H1 (cell line): ENCODE measurements around the gene LTBP3. TPM values are rescaled to one million over a fixed set of nuclear protein-coding genes. Genes with fewer than 3 reads are reported as not detected.

ENCODE experiments used
- CTCF ChIA-PET: fragments of 300-600 bp; sonication (Branson Sonifier 250); formaldehyde crosslinking; loops from one replicate; lab custom pipeline; 2021; ENCODE audit not compliant: partially characterized antibody; lab: Charles Lee
- POLR2A ChIA-PET: fragments of 300-600 bp; sonication (Branson Sonifier 250); formaldehyde crosslinking; loops from one replicate; lab custom pipeline; 2021; ENCODE audit warnings: inconsistent platforms; ENCODE audit not compliant: partially characterized antibody; lab: Charles Lee
- DNase-seq, 2 experiments: peaks; one replicate each; pipeline versions ENCODE4 v3.0.0 to v3.0.0-alpha.2; 2010 to 2022; ENCODE audit warnings: low spot score in 2 of 2, low read depth in 1 of 2, mixed read lengths in 1 of 2
- FAIRE-seq: peaks from 2 replicates; lab custom pipeline; 2011; peaks lifted over from hg19 to GRCh38; lab: Jason Lieb, UNC
- H2AFZ ChIP-seq: 2 replicates; pipeline ENCODE4 v1.8.1; 2012; ENCODE audit warnings: low read length, inconsistent platforms
- H2AK5ac ChIP-seq: 2 replicates; pipeline ENCODE4 v1.6.1; 2013; ENCODE audit warnings: low read depth, low read length
- H2BK120ac ChIP-seq: replicated peaks from 2 replicates; pipeline ENCODE3; 2013; ENCODE audit warnings: low read depth, low read length, inconsistent platforms
- H2BK12ac ChIP-seq: 2 replicates; pipeline ENCODE4 v1.6.1; 2013; ENCODE audit warnings: low read depth, low read length
- H2BK15ac ChIP-seq: 2 replicates; pipeline ENCODE4 v1.6.1; 2013; ENCODE audit warnings: low read length
- H2BK20ac ChIP-seq: 2 replicates; pipeline ENCODE4 v1.6.1; 2013; ENCODE audit warnings: low read length
- H2BK5ac ChIP-seq: 2 replicates; pipeline ENCODE4 v1.6.1; 2013; ENCODE audit warnings: low read depth, low read length
- H3K14ac ChIP-seq: 2 replicates; pipeline ENCODE4 v1.6.1; 2013; ENCODE audit warnings: inconsistent platforms; ENCODE audit not compliant: insufficient read length
- H3K18ac ChIP-seq: 2 replicates; pipeline ENCODE4 v1.6.1; 2013; ENCODE audit warnings: low read length; ENCODE audit errors: extremely low read depth
- H3K23ac ChIP-seq: 2 replicates; pipeline ENCODE4 v1.6.1; 2013; ENCODE audit warnings: inconsistent platforms; ENCODE audit not compliant: insufficient read length
- H3K23me2 ChIP-seq: 2 replicates; pipeline ENCODE4 v1.6.1; 2013; ENCODE audit warnings: low read depth, low read length
- H3K27ac ChIP-seq: 2 replicates; pipeline ENCODE4 v1.6.1; 2011; ENCODE audit warnings: low read depth, low read length, inconsistent platforms
- H3K27me3 ChIP-seq, 4 experiments: replicated peaks in 1 of 4; 1 replicate in 1 of 4; 2 replicates in 3 of 4; pipeline versions ENCODE4 v1.6.1 to v1.8.1; 2011 to 2013; ENCODE audit warnings: low read length in 3 of 4, mild to moderate bottlenecking in 3 of 4, inconsistent platforms in 2 of 4, mixed read lengths in 2 of 4, moderate library complexity in 1 of 4; ENCODE audit not compliant: control insufficient read depth in 3 of 4, insufficient read depth in 3 of 4; ENCODE audit errors: extremely low read depth in 1 of 4
- H3K36me3 ChIP-seq, 4 experiments: 2 replicates each; pipeline versions ENCODE4 v1.6.1 to v1.8.1; 2011 to 2013; ENCODE audit warnings: mild to moderate bottlenecking in 4 of 4, low read length in 3 of 4, moderate library complexity in 2 of 4, control low read depth in 1 of 4, inconsistent platforms in 1 of 4; ENCODE audit not compliant: insufficient read depth in 4 of 4, control insufficient read depth in 2 of 4
- H3K4ac ChIP-seq: replicated peaks from 2 replicates; pipeline ENCODE3; 2013; ENCODE audit warnings: low read length, low read depth, mixed read lengths, inconsistent platforms; ENCODE audit not compliant: insufficient read length
- H3K4me1 ChIP-seq, 4 experiments: replicated peaks in 1 of 4; 1 replicate in 1 of 4; 2 replicates in 3 of 4; pipeline versions ENCODE4 v1.6.1 to v1.8.1; 2011 to 2013; ENCODE audit warnings: low read length in 3 of 4, inconsistent platforms in 2 of 4, mixed read lengths in 1 of 4; ENCODE audit not compliant: insufficient read depth in 4 of 4, control insufficient read depth in 3 of 4
- H3K4me2 ChIP-seq, 2 experiments: 2 replicates each; pipeline versions ENCODE4 v1.6.1 to v1.8.1; 2011 to 2013; ENCODE audit warnings: low read depth in 2 of 2, low read length in 2 of 2, control low read depth in 1 of 2, inconsistent platforms in 1 of 2, mild to moderate bottlenecking in 1 of 2; ENCODE audit not compliant: insufficient read depth in 1 of 2
- H3K4me3 ChIP-seq, 4 experiments: fragments of 200-600, 300-600 bp in 1 of 4; sonication (generic), shearing (Covaris generic), sonication (Bioruptor Twin) in 1 of 4; 2 replicates each; pipeline versions ENCODE4 v1.5.1 to v1.8.1; 2011 to 2016; ENCODE audit warnings: low read length in 4 of 4, low read depth in 3 of 4, control low read depth in 2 of 4, inconsistent platforms in 2 of 4, mild to moderate bottlenecking in 2 of 4, mixed read lengths in 1 of 4, moderate library complexity in 1 of 4; ENCODE audit not compliant: insufficient read depth in 2 of 4; ENCODE audit errors: extremely low read depth in 1 of 4
- H3K56ac ChIP-seq: replicated peaks from 2 replicates; pipeline ENCODE3; 2013; ENCODE audit warnings: low read depth, mild to moderate bottlenecking, mixed read lengths, low read length, inconsistent platforms; ENCODE audit not compliant: insufficient read length
- H3K79me1 ChIP-seq: 2 replicates; pipeline ENCODE4 v1.6.1; 2013; ENCODE audit warnings: low read depth, low read length, control low read depth
- H3K79me2 ChIP-seq, 2 experiments: 2 replicates each; pipeline versions ENCODE4 v1.6.1 to v1.8.1; 2012 to 2013; ENCODE audit warnings: low read length in 2 of 2, mild to moderate bottlenecking in 2 of 2, inconsistent platforms in 1 of 2; ENCODE audit not compliant: insufficient read depth in 2 of 2, control insufficient read depth in 1 of 2
- H3K9ac ChIP-seq, 4 experiments: replicated peaks in 1 of 4; 1 replicate in 1 of 4; 2 replicates in 3 of 4; pipeline versions ENCODE4 v1.6.1 to v1.8.1; 2011 to 2013; ENCODE audit warnings: low read depth in 3 of 4, low read length in 3 of 4, control low read depth in 2 of 4, mild to moderate bottlenecking in 2 of 4, moderate library complexity in 2 of 4, inconsistent platforms in 1 of 4; ENCODE audit errors: extremely low read depth in 1 of 4
- H3K9me3 ChIP-seq, 2 experiments: 2 replicates each; pipeline versions ENCODE4 v1.6.1 to v1.8.1; 2012 to 2013; ENCODE audit warnings: mild to moderate bottlenecking in 2 of 2, moderate library complexity in 2 of 2, control low read depth in 1 of 2, inconsistent platforms in 1 of 2, low read depth in 1 of 2, low read length in 1 of 2, mixed read lengths in 1 of 2; ENCODE audit not compliant: insufficient read depth in 2 of 2
- H4K20me1 ChIP-seq, 2 experiments: replicated peaks in 1 of 2; 2 replicates each; pipeline versions ENCODE3 to v1.8.1; 2011 to 2013; ENCODE audit warnings: inconsistent platforms in 2 of 2, low read length in 2 of 2, mild to moderate bottlenecking in 1 of 2; ENCODE audit not compliant: insufficient read depth in 2 of 2, control insufficient read depth in 1 of 2
- H4K5ac ChIP-seq: 2 replicates; pipeline ENCODE4 v1.6.1; 2013; ENCODE audit warnings: low read length, low read depth, mixed read lengths, inconsistent platforms; ENCODE audit not compliant: insufficient read length
- H4K8ac ChIP-seq: 2 replicates; pipeline ENCODE4 v1.8.0; 2013; ENCODE audit warnings: mild to moderate bottlenecking, moderate library complexity, low read length, inconsistent platforms; ENCODE audit not compliant: insufficient read depth; ENCODE audit errors: extremely low read depth
- H4K91ac ChIP-seq: replicated peaks from 2 replicates; pipeline ENCODE3; 2013; ENCODE audit warnings: low read length, mixed read lengths, inconsistent platforms; ENCODE audit not compliant: insufficient read length
- CTCF ChIP-seq, 3 experiments: IDR thresholded peaks; 1 replicate in 2 of 3; 2 replicates in 1 of 3; pipeline versions ENCODE4 v1.5.1 to v1.6.1; 2011; ENCODE audit warnings: low read length in 3 of 3, mild to moderate bottlenecking in 3 of 3, inconsistent platforms in 2 of 3, low read depth in 1 of 3, moderate library complexity in 1 of 3; ENCODE audit not compliant: insufficient read depth in 1 of 3; ENCODE audit errors: control extremely low read depth in 1 of 3
- EP300 ChIP-seq, 2 experiments: IDR thresholded peaks; 1 replicate in 1 of 2; 2 replicates in 1 of 2; pipeline ENCODE4 v1.6.1; 2011 to 2012; ENCODE audit warnings: low read depth in 2 of 2, low read length in 2 of 2, mild to moderate bottlenecking in 2 of 2, borderline replicate concordance in 1 of 2, inconsistent platforms in 1 of 2, moderate library complexity in 1 of 2
- EZH2 ChIP-seq: fragments of 200-600 bp; sonication (generic); IDR thresholded peaks from 2 replicates; pipeline ENCODE4 v1.7.1; 2012; ENCODE audit warnings: low read depth, mild to moderate bottlenecking, moderate library complexity, low read length, inconsistent platforms; ENCODE audit not compliant: severe bottlenecking
- USF2 ChIP-seq: IDR thresholded peaks from 2 replicates; pipeline ENCODE4 v1.6.1; 2011; ENCODE audit warnings: low read length, improper control_type of control experiment
- ZNF274 ChIP-seq: IDR thresholded peaks from 2 replicates; pipeline ENCODE4 v1.7.0; 2012; ENCODE audit warnings: low read length, borderline replicate concordance; ENCODE audit errors: extremely low read depth
- WGBS, 2 experiments: shearing (Covaris generic) in 1 of 2; methylation state at CpG; one replicate each; pipeline versions ENCODE4 v1.1.6 to v1.1.7; 2013 to 2015; ENCODE audit warnings: low lambda C conversion rate in 2 of 2, mixed read lengths in 2 of 2, inconsistent platforms in 1 of 2, low coverage in 1 of 2, missing lambda C conversion rate in 1 of 2; ENCODE audit not compliant: insufficient replicate concordance in 2 of 2, insufficient coverage in 1 of 2, insufficient read length in 1 of 2; ENCODE audit errors: extremely low coverage in 1 of 2, missing lambda C conversion rate in 1 of 2; 5-methylcytosine and 5-hydroxymethylcytosine counted together
- polyA plus RNA-seq, 7 experiments: library from polyadenylated mRNA; depleted of rRNA in 3 of 7; stranded (reverse) in 5 of 7; unstranded in 2 of 7; fragments of >200 nt in 5 of 7; fragments of 200-250 nt in 2 of 7; gene quantifications; 1 replicate in 5 of 7; 2 replicates in 1 of 7; 4 replicates in 1 of 7; pipeline versions ENCODE4 v1.2.1 to v1.2.3, GENCODE V29; 2011 to 2013; ENCODE audit warnings: missing spikeins in 2 of 7, mixed read lengths in 2 of 7
- total RNA-seq: library from RNA; stranded (reverse); fragmentation: NEBNext Ultra II Directional; extraction: Animal tissue kit (Norgen Biotek cat#: 25700); gene quantifications from 2 replicates; pipeline ENCODE4 v1.2.1, GENCODE V29; 2021

LTBP3 gene
- total and polyA plus RNA-seq, 2 of the 8 experiments (the other 6 are each of a cell fraction or from before 2014, with no cell fraction given), result 12.8 to 17.8 TPM

DNA sequence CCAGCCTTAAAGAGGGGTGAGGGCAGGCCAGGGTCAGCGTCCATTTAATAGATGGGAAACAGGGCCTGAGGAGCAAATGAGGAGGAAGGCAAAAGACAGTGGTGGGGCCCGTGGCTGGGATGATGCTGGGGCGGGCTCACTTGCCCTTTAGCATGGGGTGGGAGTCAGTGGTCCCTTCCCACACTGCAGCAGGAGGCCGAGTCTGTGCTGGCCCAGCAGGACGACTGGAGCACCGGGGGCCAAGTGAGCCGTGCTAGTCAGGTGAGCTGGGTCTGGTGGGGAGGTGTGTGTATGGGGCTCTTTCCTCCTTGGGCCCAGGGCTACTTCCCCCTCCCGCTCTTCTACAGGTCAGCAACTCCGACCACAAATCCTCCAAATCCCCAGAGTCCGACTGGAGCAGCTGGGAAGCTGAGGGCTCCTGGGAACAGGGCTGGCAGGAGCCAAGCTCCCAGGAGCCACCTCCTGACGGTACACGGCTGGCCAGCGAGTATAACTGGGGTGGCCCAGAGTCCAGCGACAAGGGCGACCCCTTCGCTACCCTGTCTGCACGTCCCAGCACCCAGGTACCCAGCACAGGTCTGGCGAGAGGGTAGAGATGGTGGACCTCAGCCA, 20.4 kb downstream of the LTBP3 start:
- no peaks in the 10 kb centered on the region for H3K9me3 ChIP-seq
- H4K5ac ChIP-seq, result no peak overlapping the region
- no peak overlapping the region for H2BK15ac ChIP-seq
- peaks cover 2 to 7% (median 4%) of the 10 kb centered on the region in 4 experiments; a peak in 6 of 8 replicates for H3K36me3 ChIP-seq
- no peak for FAIRE-seq
- H2BK5ac ChIP-seq, result no peak overlapping the region
- peaks cover 16% of the 10 kb centered on the region for H3K23me2 ChIP-seq
- H3K4me1 ChIP-seq, result peaks cover 0 to 9% (median 1%) of the 10 kb centered on the region in 4 experiments; a peak in 5 of 7 replicates
- H2AFZ ChIP-seq, result no peak overlapping the region
- no peak overlapping the region for H2BK20ac ChIP-seq
- H3K4me2 ChIP-seq, result no peak overlapping the region
- H4K20me1 ChIP-seq, result peaks cover 3 to 15% of the 10 kb centered on the region in 2 experiments
- H3K27ac ChIP-seq, result no peak overlapping the region
- CTCF ChIA-PET, result interaction anchor here (0.5 to 6.4 kb wide), 7 partner anchors 9 to 826 kb away, joined by 3 to 108 read pairs (median 3); partner anchors contain the start of gene SCYL1
- no peak overlapping the region for H3K56ac ChIP-seq
- TF ChIP-seq ZNF274, result no peak
- TF ChIP-seq EZH2, result no peak
- TF ChIP-seq CTCF (IDR thresholded peaks at IDR 0.05; ENCODE audit: control extremely low read depth in 1 of 3, insufficient read depth in 1 of 3, low read depth in 1 of 3, low read length in 3 of 3), result no peak
- no peak for TF ChIP-seq EP300 (IDR thresholded peaks at IDR 0.05; ENCODE audit: borderline replicate concordance in 1 of 2, low read depth in 2 of 2, low read length in 2 of 2)
- no peak for TF ChIP-seq USF2
- TF ChIP-seq, all 59 proteins: peak for 0
- H3K14ac ChIP-seq, result no peak overlapping the region
- no peak overlapping the region for H3K4me3 ChIP-seq
- no peak overlapping the region for H3K23ac ChIP-seq
- POLR2A ChIA-PET, result interaction anchor here (0.7 to 5.2 kb wide), 8 partner anchors 10 to 69 kb away, joined by 3 to 62 read pairs (median 8); partner anchors contain the start of genes FAM89B and SCYL1
- H3K79me1 ChIP-seq, result no peaks in the 10 kb centered on the region
- no peak overlapping the region for H2BK120ac ChIP-seq
- no peak overlapping the region for H3K4ac ChIP-seq
- DNase-seq, result no peak
- no peak overlapping the region for H3K18ac ChIP-seq
- no peaks in the 10 kb centered on the region for H3K79me2 ChIP-seq
- H3K27me3 ChIP-seq, result peaks cover 0 to 24% (median 13%) of the 10 kb centered on the region in 4 experiments; a peak in 6 of 7 replicates
- no peak overlapping the region for H2BK12ac ChIP-seq
- peak overlapping the region; percentile 75; the same call in 1 of the 2 replicates for H4K8ac ChIP-seq
- no peak overlapping the region for H2AK5ac ChIP-seq
- H3K9ac ChIP-seq, result no peak overlapping the region
- H4K91ac ChIP-seq, result no peak overlapping the region
- 94% methylated on average over 18 of the region's 18 CpGs; no CpG with 5 or more reads in 1 of the 2 experiments for WGBS, 2 experiments
